Measurements from ENCODE around the gene JADE1. TPM values are rescaled to one million over a fixed set of nuclear protein-coding genes. Genes with fewer than 3 reads are reported as not detected.

JADE1 gene
- total RNA-seq, 4 donors from 2014 or later, result 18.2 to 26.4 (median 19.6) TPM

- no peaks in the 10 kb centered on the region for H3K27me3 ChIP-seq
- H3K4me1 ChIP-seq, result no peaks in the 10 kb centered on the region
- no peak overlapping the region for H3K27ac ChIP-seq
- no peaks in the 10 kb centered on the region for H3K9me3 ChIP-seq
- DNase-seq, result no peak
- TF ChIP-seq CTCF (IDR thresholded peaks at IDR 0.05) (no peak), POLR2A (IDR thresholded peaks at IDR 0.05) (no peak)
- H3K36me3 ChIP-seq, result peaks cover 0 to 79% (median 0%) of the 10 kb centered on the region in 3 donors
- no peak overlapping the region for H3K4me3 ChIP-seq
Observed at GRCh38 chr4:128847082-128847724, 37.7 kb downstream of the JADE1 start.

- no peak for TF ChIP-seq POLR2A (IDR thresholded peaks at IDR 0.05)
- no peak for TF ChIP-seq CTCF (IDR thresholded peaks at IDR 0.05)
- Histone ChIP-seq H3K9me3 (no peaks in the 10 kb centered on the region), H3K4me1 (no peaks in the 10 kb centered on the region), H3K36me3 (peaks cover 0 to 92% (median 0%) of the 10 kb centered on the region in 3 donors), H3K27ac (no peak overlapping the region), H3K27me3 (no peaks in the 10 kb centered on the region), H3K4me3 (no peak overlapping the region)
- no peak for DNase-seq
Observed at GRCh38 chr4:128848461-128848860, 39.0 kb downstream of the JADE1 start.

GRCh38 chr4:128850252-128850651 lies 40.8 kb downstream of the JADE1 start:
- no peak overlapping the region for H3K4me3 ChIP-seq
- no peaks in the 10 kb centered on the region for H3K27me3 ChIP-seq
- H3K36me3 ChIP-seq, result peaks cover 0 to 97% (median 0%) of the 10 kb centered on the region in 3 donors
- TF ChIP-seq CTCF (IDR thresholded peaks at IDR 0.05) (no peak), POLR2A (IDR thresholded peaks at IDR 0.05) (no peak)
- no peak for DNase-seq
- H3K9me3 ChIP-seq, result no peaks in the 10 kb centered on the region
- no peak overlapping the region for H3K27ac ChIP-seq
- H3K4me1 ChIP-seq, result no peaks in the 10 kb centered on the region

- no peak for DNase-seq
- H3K4me3 ChIP-seq, result no peak overlapping the region
- no peaks in the 10 kb centered on the region for H3K27me3 ChIP-seq
- no peak overlapping the region for H3K27ac ChIP-seq
- TF ChIP-seq POLR2A (IDR thresholded peaks at IDR 0.05) (no peak), CTCF (IDR thresholded peaks at IDR 0.05) (no peak)
- H3K4me1 ChIP-seq, result no peaks in the 10 kb centered on the region
- H3K36me3 ChIP-seq, result peaks cover 0 to 99% (median 0%) of the 10 kb centered on the region in 3 donors
- H3K9me3 ChIP-seq, result no peaks in the 10 kb centered on the region
Observed at GRCh38 chr4:128853741-128854140, 44.2 kb downstream of the JADE1 start.

GRCh38 chr4:128854433-128854832 lies 44.9 kb downstream of the JADE1 start:
- Histone ChIP-seq H3K4me1 (peaks cover 0 to 3% (median 0%) of the 10 kb centered on the region in 4 donors), H3K27me3 (no peaks in the 10 kb centered on the region), H3K9me3 (no peaks in the 10 kb centered on the region), H3K27ac (no peak overlapping the region), H3K4me3 (no peak overlapping the region), H3K36me3 (peaks cover 0 to 92% (median 0%) of the 10 kb centered on the region in 3 donors)
- TF ChIP-seq POLR2A (IDR thresholded peaks at IDR 0.05) (no peak), CTCF (IDR thresholded peaks at IDR 0.05) (no peak)
- DNase-seq, result no peak
